Measurements from ENCODE around the gene HYAL3. TPM values are rescaled to one million over a fixed set of nuclear protein-coding genes. Genes with fewer than 3 reads are reported as not detected.

The HYAL3 gene
- polyA plus RNA-seq, 3 donors: 3.4 to 5.8 (median 4.9) TPM

DNA sequence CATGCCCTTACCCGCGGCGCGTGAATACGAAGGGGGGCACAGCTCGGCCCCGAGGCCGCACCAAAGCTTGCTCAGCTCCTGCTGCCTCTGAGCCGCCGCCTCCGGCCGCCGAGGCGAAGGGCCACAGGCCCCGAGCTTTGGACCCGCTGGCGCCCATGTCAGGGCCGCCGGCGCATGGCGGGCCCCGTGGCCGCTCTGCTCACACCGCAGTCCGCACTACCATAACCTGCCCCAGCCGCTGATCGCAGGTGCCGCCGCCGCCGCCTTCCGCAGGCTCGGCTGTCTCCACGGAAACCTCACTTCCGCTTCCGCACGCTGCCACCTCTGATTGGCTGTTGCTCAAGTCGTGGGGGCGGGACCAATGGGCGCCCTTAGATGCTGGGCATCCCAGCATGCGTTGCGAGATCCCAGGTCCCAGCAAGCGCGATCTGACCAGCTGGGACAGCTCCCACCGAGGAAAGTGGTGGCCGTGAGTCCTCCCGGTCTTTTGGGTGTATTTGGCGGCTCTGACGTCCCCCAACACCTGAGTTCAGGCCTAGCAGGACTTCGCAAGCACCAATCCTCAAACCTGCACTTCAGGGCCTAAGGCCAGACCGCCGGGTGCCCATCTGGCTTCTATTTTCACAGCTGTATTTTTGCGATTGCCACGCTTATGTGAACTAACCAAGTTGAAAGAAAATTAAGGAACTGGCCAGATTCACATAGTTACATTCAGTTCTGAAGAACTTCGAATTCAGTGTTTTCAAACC is 28.9 kb upstream of the HYAL3 start, which contains the start of gene TUSC2:
TUSC2 (minus strand) TSS at position 281 of the 749 bp plus-strand sequence; CDS start at position 157, 124 bp downstream.
- Mint-ChIP-seq H3K4me1 (peaks cover 49% of the 10 kb centered on the region), H3K36me3 (peaks cover 36 to 61% of the 10 kb centered on the region in 2 donors), H3K4me3 (peak within 1 kb of the TSS; percentile 84 to 96), H3K27ac (peak within 1 kb of the TSS; percentile 79 to 94 (median 90)), H3K9me3 (no peaks in the 10 kb centered on the region), H3K27me3 (ENCODE audit: low read depth in 3 of 3) (peaks cover 0 to 1% (median 0%) of the 10 kb centered on the region in 3 donors)
- H4K20me1 ChIP-seq (ENCODE audit: insufficient read depth, low read length): peaks cover 59% of the 10 kb centered on the region
- H3K4me3 ChIP-seq (replicated peaks in 1 of 3; ENCODE audit: low read depth in 2 of 3, low read length in 3 of 3): peak within 1 kb of the TSS; percentile 78 to 91 (median 84)
- H3K27ac ChIP-seq (ENCODE audit: low read depth in 1 of 2, low read length in 2 of 2): peak within 1 kb of the TSS; percentile 50 to 80
- H3K9me3 ChIP-seq (replicated peaks in 1 of 2; ENCODE audit: control insufficient read depth in 1 of 2, insufficient read depth in 1 of 2, low read length in 2 of 2): no peaks in the 10 kb centered on the region
- peak within 1 kb of the TSS; percentile 94 for H3K4me2 ChIP-seq (replicated peaks; ENCODE audit: extremely low read depth, low read length, poor library complexity, severe bottlenecking)
- H3K9ac ChIP-seq (ENCODE audit: insufficient read depth, low read length, poor library complexity, severe bottlenecking): peak within 1 kb of the TSS; percentile 82
- no peaks in the 10 kb centered on the region for H3K27me3 ChIP-seq (ENCODE audit: control insufficient read depth in 2 of 2, insufficient read depth in 2 of 2, low read length in 2 of 2)
- H2AFZ ChIP-seq (ENCODE audit: insufficient read depth, low read depth, low read length, poor library complexity, severe bottlenecking): peak within 1 kb of the TSS; percentile 81
- peaks cover 50 to 61% of the 10 kb centered on the region in 2 donors for H3K4me1 ChIP-seq (ENCODE audit: control insufficient read depth in 1 of 2, insufficient read depth in 2 of 2, low read length in 2 of 2)
- under 1% methylated on average over 52 of the region's 55 CpGs for WGBS (ENCODE audit: insufficient coverage)
- intact Hi-C loops (cut with micrococcal nuclease): no loop called here
- no peak for TF ChIP-seq CTCF (IDR thresholded peaks at IDR 0.05)
- DNase-seq: peak; percentile 93 to 96 (median 96)
- peaks cover 31 to 45% of the 10 kb centered on the region in 2 donors for H3K36me3 ChIP-seq (replicated peaks in 1 of 2; ENCODE audit: control insufficient read depth in 1 of 2, insufficient read depth in 2 of 2, low read length in 2 of 2)
- peaks cover 54% of the 10 kb centered on the region for H3K79me2 ChIP-seq (ENCODE audit: insufficient read depth, low read length)

DNA sequence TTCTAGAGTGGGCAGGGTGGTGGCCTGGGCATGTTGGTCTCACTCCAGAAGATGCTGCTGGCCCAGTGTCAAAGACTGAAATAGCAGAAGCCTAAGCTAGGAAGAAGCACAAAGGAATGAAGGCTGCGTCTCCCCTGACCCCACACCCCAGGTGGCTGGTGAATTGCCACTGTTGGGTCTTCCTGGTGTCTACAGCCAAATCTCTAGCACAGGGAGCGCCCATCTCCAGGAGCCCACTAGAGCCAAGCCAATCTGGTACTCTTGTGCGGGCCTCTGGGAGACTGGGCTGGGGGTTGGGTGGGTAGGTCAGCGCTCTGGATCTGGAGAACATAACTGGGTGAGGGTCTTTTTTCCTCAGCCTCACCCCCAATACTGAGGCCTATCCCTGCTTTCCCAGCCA is 27.9 kb upstream of the HYAL3 start:
- no peaks in the 10 kb centered on the region for H3K9me3 ChIP-seq (replicated peaks in 1 of 2; ENCODE audit: control insufficient read depth in 1 of 2, insufficient read depth in 1 of 2, low read length in 2 of 2)
- H3K36me3 ChIP-seq (replicated peaks in 1 of 2; ENCODE audit: control insufficient read depth in 1 of 2, insufficient read depth in 2 of 2, low read length in 2 of 2): peaks cover 29 to 35% of the 10 kb centered on the region in 2 donors
- peak overlapping the region in 1 of 2 donors; percentile 80 for H3K27ac ChIP-seq (ENCODE audit: low read depth in 1 of 2, low read length in 2 of 2)
- H3K4me3 ChIP-seq (replicated peaks in 1 of 3; ENCODE audit: low read depth in 2 of 3, low read length in 3 of 3): peak overlapping the region; percentile 78 to 91 (median 84)
- no peaks in the 10 kb centered on the region for H3K9me3 Mint-ChIP-seq
- H4K20me1 ChIP-seq (ENCODE audit: insufficient read depth, low read length): peaks cover 49% of the 10 kb centered on the region
- peak overlapping the region; percentile 94 for H3K4me2 ChIP-seq (replicated peaks; ENCODE audit: extremely low read depth, low read length, poor library complexity, severe bottlenecking)
- peaks cover 44% of the 10 kb centered on the region for H3K79me2 ChIP-seq (ENCODE audit: insufficient read depth, low read length)
- no peak for TF ChIP-seq CTCF (IDR thresholded peaks at IDR 0.05)
- H3K27me3 Mint-ChIP-seq (ENCODE audit: low read depth in 3 of 3): peaks cover 0 to 1% (median 0%) of the 10 kb centered on the region in 3 donors
- H3K4me3 Mint-ChIP-seq: peak overlapping the region; percentile 84 to 96
- H3K9ac ChIP-seq (ENCODE audit: insufficient read depth, low read length, poor library complexity, severe bottlenecking): peak overlapping the region; percentile 82
- peak overlapping the region; percentile 68 to 83 (median 80) for H3K27ac Mint-ChIP-seq
- DNase-seq: no peak
- H2AFZ ChIP-seq (ENCODE audit: insufficient read depth, low read depth, low read length, poor library complexity, severe bottlenecking): no peak overlapping the region
- no CpG with 5 or more reads among the region's 4 CpGs for WGBS (ENCODE audit: insufficient coverage)
- peaks cover 58% of the 10 kb centered on the region for H3K4me1 Mint-ChIP-seq
- no peaks in the 10 kb centered on the region for H3K27me3 ChIP-seq (ENCODE audit: control insufficient read depth in 2 of 2, insufficient read depth in 2 of 2, low read length in 2 of 2)
- intact Hi-C loops (cut with micrococcal nuclease): no loop called here
- peaks cover 31 to 51% of the 10 kb centered on the region in 2 donors for H3K36me3 Mint-ChIP-seq
- H3K4me1 ChIP-seq (ENCODE audit: control insufficient read depth in 1 of 2, insufficient read depth in 2 of 2, low read length in 2 of 2): peaks cover 58 to 71% of the 10 kb centered on the region in 2 donors

All from CD14-positive monocyte (primary cell).